Stromal cell of bone marrow (primary cell): Measurements from ENCODE around the gene FLYWCH1.

Source experiments
- DNase-seq: peaks from one replicate; pipeline ENCODE4 v3.0.0-alpha.2; 2012; ENCODE audit warnings: low read depth

Gene FLYWCH1

GRCh38 chr16:2969545-2970521, 58.1 kb downstream of the FLYWCH1 start:
- DNase-seq = no peak

GRCh38 chr16:2970563-2970962, 58.8 kb downstream of the FLYWCH1 start:
- no peak for DNase-seq

DNA sequence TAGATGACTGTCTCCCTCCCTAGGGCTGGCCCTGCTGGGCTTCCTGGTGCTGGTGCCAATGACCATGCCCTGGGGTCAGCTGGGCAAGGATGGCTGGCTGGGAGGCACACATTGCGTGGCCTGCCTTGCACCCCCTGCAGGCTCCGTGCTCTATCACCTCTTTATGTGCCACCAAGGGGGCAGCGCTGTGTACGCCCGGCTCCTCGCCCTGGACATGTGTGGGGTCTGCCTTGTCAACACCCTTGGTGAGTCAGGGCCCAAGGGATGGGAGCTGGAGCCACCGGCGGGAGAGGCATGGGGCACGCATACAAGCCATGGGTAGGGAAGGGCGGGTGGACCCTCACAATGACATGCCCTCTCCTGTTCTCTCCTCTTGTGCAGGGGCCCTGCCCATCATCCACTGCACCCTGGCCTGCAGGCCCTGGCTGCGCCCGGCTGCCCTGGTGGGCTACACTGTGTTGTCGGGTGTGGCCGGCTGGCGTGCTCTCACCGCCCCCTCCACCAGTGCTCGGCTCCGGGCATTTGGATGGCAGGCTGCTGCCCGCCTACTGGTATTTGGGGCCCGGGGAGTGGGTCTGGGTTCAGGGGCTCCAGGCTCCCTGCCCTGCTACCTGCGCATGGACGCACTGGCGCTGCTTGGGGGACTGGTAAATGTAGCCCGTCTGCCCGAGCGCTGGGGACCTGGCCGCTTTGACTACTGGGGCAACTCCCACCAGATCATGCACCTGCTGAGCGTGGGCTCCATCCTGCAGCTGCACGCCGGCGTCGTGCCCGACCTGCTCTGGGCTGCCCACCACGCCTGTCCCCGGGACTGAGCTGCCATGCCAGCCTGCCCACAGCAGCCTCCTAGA, 59.6 kb downstream of the FLYWCH1 start:
- DNase-seq = no peak

DNA sequence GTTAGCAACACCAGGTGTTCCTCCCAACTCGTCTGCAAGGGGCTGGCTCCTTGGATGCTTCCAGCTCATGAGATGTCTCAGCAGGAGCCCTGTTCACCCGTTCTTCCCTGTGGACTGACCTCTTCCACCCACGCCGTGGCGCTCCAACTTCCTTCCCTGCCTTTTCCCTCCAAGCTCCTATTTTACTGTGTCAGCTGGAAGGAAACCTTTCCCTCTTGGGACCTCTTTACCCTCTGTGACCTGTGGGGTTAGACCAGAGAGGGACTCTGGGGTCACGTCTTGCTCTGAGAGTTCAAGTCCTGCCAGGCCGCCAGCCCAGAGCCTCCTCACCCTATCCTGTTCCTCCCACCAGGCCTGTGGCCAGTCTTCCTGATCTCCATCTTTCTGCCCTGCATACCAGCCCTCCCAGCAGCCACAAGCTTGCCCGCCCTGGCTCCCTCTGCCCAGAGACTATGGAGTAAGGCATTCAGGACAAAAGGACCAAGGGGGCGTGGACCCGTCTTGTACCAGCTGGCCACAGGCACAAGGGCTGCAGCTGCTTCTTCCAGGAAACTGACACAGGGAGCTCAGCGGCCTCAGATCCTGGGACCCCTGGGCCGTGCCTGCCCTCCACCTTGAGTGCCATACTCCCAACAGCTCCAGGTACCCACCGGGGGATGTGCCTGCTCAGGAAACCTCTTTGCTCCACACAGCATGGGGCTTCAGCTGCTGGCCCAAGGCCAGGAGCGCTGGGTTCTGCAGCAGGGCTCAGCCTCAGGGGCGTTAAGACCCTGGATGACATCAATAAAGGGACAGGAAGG, 60.5 kb downstream of the FLYWCH1 start:
- DNase-seq = no peak

DNA sequence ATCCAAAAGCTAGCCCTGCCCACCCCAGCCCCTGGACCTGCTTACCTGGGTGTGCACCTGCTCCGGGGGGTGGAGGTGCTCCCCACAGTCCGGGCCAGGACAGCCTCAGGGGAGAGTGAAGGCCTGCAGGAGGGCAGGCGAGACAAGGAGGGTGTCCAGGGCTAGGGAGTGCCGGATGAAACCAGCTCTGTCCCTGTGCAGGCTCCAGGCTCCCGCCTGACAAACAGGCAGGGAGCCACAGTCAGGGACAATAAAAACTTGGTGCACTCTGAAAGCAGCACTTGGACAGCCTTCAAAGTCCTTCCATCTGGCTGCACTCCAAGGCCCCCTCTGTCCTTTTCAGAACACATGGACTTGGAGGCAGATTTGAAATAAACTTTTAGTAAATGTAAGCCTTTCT, 61.4 kb downstream of the FLYWCH1 start:
- no peak for DNase-seq

GRCh38 chr16:2973605-2974318, 62.0 kb downstream of the FLYWCH1 start:
- no peak for DNase-seq

DNA sequence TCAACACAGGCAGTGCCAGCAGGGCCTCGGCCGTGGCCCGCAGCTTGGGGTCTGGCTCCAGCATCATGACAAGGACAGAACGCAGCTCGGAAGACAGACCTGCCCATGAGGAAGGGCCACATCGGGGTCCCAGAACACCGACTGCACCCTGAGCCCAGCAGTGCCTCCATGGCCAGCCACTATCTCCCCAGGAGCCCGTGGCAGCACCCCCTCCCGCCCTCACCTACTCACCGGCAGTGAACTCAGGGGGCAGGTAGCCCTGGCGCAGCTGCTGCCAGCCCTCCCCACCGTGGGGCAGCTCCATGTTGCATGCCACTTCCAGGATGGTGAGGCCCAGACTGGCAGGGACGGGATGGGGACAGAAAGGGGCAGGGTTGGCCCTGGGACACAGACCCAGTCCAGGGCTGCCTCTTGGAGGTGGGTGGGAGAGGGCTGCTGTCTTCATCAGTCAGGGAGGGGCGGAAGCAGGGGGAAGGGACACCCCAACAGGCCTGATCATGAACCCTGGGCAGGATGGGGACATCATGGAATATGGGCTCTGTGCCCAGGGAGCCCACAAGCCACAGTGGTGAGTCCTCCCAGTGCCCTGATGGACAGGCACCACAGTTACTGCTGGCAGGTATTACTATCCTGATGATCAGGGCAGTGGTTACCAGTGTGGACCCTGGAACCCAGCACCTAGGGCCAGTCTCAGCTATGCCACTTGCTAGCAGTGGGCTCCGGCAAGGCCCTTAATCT, 62.8 kb downstream of the FLYWCH1 start:
- DNase-seq = no peak

- no peak for DNase-seq
Observed at GRCh38 chr16:2975161-2975795, 63.5 kb downstream of the FLYWCH1 start.

DNA sequence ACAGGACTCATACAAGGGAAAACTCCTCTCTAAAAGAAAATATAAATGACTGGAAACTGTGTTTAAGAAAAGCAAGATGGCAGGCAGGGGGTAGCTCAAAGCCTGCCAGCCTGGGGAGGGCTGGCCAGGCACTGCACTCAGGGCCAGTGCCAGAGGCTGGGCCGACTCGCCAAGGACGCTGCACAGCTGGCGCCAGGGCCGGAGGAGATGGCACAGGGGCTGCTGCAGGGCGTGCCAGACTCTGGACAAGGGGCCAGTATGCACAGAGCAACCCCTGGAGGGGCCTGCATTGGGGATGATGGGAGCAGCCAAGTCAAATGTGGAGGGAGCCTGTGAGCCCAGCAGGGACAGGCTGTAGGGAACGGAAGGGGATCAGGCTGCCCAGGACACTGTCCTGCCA, 64.5 kb downstream of the FLYWCH1 start:
- no peak for DNase-seq

- no peak for DNase-seq
Observed at GRCh38 chr16:2976673-2977072, 64.9 kb downstream of the FLYWCH1 start.

DNA sequence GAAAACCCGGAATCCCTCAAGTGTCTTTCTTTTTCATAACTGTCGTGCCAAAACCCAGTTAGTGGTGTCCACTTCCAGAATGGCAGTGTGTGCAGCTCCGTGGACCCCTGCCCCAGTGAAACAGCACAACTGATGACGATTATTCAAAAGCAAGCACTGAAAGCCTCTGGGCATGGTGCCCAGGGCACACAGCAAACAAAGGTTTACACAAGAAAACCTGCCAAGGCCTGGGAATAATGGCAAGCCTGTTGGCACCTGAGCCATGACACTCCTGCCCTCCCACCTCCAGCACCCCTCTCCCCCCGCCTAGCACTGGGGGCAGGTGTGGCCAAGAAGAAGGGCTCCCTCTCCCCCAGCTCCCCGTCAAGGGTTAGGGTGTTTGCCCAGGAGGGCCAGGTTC, 65.7 kb downstream of the FLYWCH1 start:
- no peak for DNase-seq

DNA sequence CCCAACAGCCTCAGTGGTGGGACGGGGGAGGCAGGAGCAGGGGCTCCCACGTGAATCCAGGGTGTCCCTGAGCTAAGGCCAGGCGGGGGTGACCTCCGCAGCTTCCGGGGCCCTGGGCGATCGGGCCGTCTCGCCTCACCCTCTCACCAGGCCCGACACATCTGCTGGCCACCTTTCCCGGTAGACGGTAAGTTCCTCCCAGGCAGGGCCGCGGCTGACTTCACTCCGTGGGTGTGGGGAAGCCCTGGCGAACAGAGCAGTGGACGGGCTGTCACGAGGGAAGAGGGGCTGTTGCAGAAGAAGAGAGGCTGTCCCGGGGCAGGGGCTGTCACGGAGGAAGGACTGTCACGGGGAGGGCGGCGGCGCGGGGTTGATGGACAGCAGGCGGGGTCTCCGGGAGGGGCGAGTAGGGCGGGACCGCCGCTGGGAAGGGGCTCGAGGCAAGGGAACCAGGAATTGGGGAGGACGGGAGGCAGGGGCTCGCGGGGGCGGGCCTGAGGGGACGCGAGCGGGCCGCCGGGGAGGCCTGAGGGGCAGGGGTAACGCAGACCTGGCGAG, 68.0 kb downstream of the FLYWCH1 start:
- no peak for DNase-seq

DNA sequence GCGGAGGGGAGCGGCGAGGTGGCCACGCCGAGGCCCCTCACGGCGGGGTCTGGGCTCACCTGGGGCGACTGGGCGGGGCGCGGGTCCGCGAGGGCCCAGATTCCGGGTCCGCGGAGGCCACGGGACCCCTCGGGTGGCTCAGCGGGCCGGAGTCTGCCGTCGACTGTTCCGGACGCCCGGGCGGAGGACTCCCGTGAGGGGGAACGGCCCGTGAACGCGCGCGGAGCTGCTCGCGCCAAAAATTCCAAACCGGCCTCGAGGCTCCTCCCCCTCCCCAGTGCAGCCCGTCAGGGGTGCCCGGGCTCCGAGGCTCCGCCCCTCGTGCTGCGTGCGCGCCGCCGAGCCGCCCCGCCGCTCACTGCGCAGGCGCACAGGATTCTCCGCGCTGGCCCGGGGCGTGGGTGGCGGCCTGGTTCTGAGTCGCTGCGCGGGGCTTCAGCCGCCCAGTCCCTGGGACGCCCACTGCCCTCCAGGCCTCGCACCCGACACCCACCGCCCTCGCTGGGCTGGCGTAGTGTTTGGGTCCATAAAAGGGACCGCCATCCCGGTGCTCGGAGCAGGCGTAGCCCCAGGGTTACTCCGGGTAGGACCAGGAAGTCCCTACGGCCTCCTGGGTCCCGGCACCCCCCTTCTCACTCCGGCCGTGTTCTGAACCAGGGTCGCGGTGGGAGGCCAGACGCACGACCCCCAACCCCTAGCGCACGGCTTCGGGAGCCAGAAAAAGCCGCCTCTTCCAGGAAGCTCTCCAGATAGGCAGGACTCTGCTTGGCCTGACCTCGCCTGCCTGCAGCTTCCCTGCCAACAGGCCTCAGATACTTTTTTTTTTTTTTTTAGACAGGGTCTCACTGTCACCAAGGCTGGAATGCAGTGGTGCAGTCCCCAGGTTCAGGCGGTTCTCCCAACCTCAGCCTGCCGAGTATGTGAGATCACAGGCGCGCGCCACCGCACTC, 68.8 kb downstream of the FLYWCH1 start, which contains the start of gene PKMYT1:
PKMYT1 (minus strand) TSS at position 220 of the 950 bp plus-strand sequence. CDS start 789 bp downstream, outside the sequence.
- DNase-seq = peak; percentile 72

DNA sequence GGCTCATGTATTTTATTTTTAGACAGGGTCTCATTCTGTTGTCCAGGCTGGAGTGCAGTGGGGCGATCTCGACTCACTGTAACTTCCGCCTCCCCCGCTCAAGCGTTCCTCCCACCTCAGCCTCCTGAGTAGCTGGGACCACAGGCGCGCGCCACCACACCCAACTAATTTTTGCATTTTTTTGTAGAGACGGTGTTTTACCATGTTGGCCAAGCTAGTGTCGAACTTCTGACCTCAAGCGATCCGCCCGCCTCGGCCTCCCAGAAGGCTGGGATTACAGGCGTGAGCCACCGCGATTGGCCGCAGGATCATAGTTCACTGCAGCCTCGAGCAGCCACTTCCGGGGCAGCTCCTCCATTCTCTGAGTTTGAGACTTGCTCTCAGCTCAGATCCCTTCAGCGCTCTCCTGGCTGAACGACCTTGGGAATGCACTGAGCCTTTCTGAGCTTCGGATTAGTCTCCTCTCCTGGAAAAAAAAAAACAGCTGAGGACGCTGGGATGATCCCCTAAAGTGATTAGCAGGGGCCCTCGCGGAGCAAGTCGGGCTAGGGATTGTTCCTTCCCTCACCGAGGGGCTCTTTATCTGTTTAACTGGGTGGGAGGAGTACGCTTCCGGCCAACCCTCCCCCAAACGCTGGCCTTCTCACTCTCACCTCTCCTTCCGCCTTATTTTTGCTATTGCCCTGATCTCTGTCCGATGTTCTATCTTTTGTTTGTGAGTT, 69.6 kb downstream of the FLYWCH1 start:
- no peak for DNase-seq

DNA sequence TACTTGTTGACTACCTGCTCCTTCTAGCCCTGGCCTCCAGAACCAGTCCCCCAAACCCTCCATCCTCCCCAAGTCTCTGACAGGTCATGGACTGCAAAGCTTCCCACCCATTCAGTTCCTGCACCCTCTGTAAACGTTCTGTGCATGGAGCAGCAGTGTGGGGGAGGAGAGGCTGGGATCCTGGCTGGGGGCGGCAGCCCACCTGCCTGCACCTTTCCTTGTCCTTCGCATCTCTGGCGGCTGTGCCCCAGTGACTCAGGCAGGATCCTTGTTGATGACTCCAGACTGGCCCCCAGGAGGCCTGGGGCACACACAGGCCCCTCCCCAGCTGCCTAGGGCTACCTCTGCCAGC, 70.1 kb downstream of the FLYWCH1 start:
- DNase-seq = no peak

DNA sequence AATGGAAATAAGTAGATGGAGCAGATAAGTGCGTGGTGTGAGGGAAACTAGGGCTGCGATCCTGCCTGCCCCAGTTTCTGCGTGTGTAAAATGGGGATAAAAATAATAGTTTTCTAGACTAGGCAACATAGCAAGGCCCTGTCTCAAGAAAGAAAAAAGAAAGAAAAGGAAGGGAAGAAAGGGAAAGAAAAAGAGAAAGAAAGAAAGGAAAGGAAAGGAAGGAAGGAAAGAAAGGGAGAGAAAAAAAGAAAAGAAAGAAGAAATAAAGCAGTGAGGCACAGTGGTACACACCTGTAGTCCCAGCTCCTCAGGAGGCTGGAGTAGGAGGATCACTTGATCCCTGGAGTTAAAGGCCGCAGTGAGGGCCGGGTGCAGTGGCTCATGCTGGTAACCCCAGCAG, 70.7 kb downstream of the FLYWCH1 start:
- no peak for DNase-seq

GRCh38 chr16:2983706-2984136, 72.0 kb downstream of the FLYWCH1 start:
- DNase-seq = peak; percentile 65

DNA sequence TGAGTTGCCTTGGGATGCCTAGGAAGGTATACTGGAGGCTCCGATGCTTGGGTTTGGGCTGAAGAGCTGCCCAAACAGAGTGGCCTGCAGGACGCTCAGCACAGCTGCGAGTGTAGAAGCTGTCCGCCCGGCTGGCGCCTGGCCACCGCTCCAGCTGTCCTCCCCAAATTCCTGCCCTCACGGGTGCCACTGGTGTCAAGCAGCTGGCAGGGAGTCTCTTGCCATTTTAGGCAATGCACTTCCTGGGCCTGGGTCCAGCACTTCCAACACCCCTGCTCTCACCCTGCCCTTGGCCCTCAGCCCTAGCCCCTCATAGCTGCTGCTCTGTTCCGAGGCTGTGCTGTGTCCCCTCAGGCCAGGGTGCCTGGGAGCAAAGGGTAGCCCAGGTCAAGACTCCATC, 73.7 kb downstream of the FLYWCH1 start:
- DNase-seq = no peak
